WTC11 (cell line): ENCODE results near the gene OR4P4.

ENCODE experiments used
- ESRRA ChIP-seq: sonication (generic); formaldehyde crosslinking; IDR thresholded peaks from 2 replicates; pipeline ENCODE4 v1.8.1; 2022; ENCODE audit warnings: mild to moderate bottlenecking, missing genetic modification reagents, borderline replicate concordance
- NR3C1 ChIP-seq: sonication (generic); formaldehyde crosslinking; conservative IDR thresholded peaks from 2 replicates; pipeline ENCODE4 v1.8.1; 2023; ENCODE audit warnings: low read depth, mild to moderate bottlenecking, missing genetic modification reagents
- USF2 ChIP-seq: sonication (generic); formaldehyde crosslinking; IDR thresholded peaks from 2 replicates; pipeline ENCODE4 v1.8.1; 2023; ENCODE audit warnings: mild to moderate bottlenecking, missing genetic modification reagents, moderate library complexity
- ZBTB21 ChIP-seq: sonication (generic); formaldehyde crosslinking; IDR thresholded peaks from 2 replicates; pipeline ENCODE4 v1.8.1; 2023; ENCODE audit warnings: mild to moderate bottlenecking, missing genetic modification reagents, borderline replicate concordance
- ZNF121 ChIP-seq: sonication (generic); formaldehyde crosslinking; IDR thresholded peaks from 2 replicates; pipeline ENCODE4 v1.8.0; 2023; ENCODE audit warnings: missing genetic modification reagents
- ZNF232 ChIP-seq: sonication (generic); formaldehyde crosslinking; IDR thresholded peaks from 2 replicates; pipeline ENCODE4 v1.8.0; 2022; ENCODE audit warnings: mild to moderate bottlenecking, missing genetic modification reagents
- ZNF263 ChIP-seq: sonication (generic); formaldehyde crosslinking; IDR thresholded peaks from 2 replicates; pipeline ENCODE4 v1.8.1; 2022; ENCODE audit warnings: low read depth, mild to moderate bottlenecking, moderate library complexity, missing genetic modification reagents
- TF ChIP-seq, protein P1 (sequence below): fragments of 200-600 bp; IDR thresholded peaks from 2 replicates; pipeline ENCODE4 v1.8.0; 2022; ENCODE audit warnings: antibody characterized with exemption
- TF ChIP-seq, protein P2 (sequence below): sonication (generic); formaldehyde crosslinking; IDR thresholded peaks from 2 replicates; pipeline ENCODE4 v1.8.0; 2023; ENCODE audit warnings: missing genetic modification reagents, mild to moderate bottlenecking, borderline replicate concordance

GRCh38 chr11:55648027-55648426 lies 13.1 kb downstream of the OR4P4 start, which contains the start of gene OR4S2:
- TF ChIP-seq, protein P1, sequence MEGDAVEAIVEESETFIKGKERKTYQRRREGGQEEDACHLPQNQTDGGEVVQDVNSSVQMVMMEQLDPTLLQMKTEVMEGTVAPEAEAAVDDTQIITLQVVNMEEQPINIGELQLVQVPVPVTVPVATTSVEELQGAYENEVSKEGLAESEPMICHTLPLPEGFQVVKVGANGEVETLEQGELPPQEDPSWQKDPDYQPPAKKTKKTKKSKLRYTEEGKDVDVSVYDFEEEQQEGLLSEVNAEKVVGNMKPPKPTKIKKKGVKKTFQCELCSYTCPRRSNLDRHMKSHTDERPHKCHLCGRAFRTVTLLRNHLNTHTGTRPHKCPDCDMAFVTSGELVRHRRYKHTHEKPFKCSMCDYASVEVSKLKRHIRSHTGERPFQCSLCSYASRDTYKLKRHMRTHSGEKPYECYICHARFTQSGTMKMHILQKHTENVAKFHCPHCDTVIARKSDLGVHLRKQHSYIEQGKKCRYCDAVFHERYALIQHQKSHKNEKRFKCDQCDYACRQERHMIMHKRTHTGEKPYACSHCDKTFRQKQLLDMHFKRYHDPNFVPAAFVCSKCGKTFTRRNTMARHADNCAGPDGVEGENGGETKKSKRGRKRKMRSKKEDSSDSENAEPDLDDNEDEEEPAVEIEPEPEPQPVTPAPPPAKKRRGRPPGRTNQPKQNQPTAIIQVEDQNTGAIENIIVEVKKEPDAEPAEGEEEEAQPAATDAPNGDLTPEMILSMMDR: no peak
- no peak for TF ChIP-seq ZNF232
- no peak for TF ChIP-seq USF2 (CRISPR knock-in tag)
- no peak for TF ChIP-seq ZBTB21 (CRISPR knock-in tag)
- TF ChIP-seq ZNF263 (CRISPR knock-in tag): no peak
- no peak for TF ChIP-seq NR3C1
- TF ChIP-seq ZNF121 (CRISPR knock-in tag): no peak
- TF ChIP-seq ESRRA (CRISPR knock-in tag): no peak
- TF ChIP-seq, protein P2, sequence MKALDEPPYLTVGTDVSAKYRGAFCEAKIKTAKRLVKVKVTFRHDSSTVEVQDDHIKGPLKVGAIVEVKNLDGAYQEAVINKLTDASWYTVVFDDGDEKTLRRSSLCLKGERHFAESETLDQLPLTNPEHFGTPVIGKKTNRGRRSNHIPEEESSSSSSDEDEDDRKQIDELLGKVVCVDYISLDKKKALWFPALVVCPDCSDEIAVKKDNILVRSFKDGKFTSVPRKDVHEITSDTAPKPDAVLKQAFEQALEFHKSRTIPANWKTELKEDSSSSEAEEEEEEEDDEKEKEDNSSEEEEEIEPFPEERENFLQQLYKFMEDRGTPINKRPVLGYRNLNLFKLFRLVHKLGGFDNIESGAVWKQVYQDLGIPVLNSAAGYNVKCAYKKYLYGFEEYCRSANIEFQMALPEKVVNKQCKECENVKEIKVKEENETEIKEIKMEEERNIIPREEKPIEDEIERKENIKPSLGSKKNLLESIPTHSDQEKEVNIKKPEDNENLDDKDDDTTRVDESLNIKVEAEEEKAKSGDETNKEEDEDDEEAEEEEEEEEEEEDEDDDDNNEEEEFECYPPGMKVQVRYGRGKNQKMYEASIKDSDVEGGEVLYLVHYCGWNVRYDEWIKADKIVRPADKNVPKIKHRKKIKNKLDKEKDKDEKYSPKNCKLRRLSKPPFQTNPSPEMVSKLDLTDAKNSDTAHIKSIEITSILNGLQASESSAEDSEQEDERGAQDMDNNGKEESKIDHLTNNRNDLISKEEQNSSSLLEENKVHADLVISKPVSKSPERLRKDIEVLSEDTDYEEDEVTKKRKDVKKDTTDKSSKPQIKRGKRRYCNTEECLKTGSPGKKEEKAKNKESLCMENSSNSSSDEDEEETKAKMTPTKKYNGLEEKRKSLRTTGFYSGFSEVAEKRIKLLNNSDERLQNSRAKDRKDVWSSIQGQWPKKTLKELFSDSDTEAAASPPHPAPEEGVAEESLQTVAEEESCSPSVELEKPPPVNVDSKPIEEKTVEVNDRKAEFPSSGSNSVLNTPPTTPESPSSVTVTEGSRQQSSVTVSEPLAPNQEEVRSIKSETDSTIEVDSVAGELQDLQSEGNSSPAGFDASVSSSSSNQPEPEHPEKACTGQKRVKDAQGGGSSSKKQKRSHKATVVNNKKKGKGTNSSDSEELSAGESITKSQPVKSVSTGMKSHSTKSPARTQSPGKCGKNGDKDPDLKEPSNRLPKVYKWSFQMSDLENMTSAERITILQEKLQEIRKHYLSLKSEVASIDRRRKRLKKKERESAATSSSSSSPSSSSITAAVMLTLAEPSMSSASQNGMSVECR (CRISPR knock-in tag): no peak
